ENCODE measurements around the gene LRCH4. TPM values are rescaled to one million over a fixed set of nuclear protein-coding genes. Genes with fewer than 3 reads are reported as not detected.

The LRCH4 gene
- total and polyA plus RNA-seq, 2 of the 13 experiments (the other 11 are each of a cell fraction or from before 2014, with no cell fraction given): 7.0 to 9.3 TPM

- TF ChIP-seq ZNF691 (CRISPR knock-in tag; IDR thresholded peaks at IDR 0.05; ENCODE audit: borderline replicate concordance, low read depth) (no peak), ZNF850 (CRISPR knock-in tag; conservative IDR thresholded peaks at IDR 0.05) (no peak), SALL1 (CRISPR knock-in tag; IDR thresholded peaks at IDR 0.05) (no peak; the same call in 1 of the 2 replicates), ZNF614 (CRISPR knock-in tag; IDR thresholded peaks at IDR 0.05; ENCODE audit: borderline replicate concordance) (peak; percentile 49; the same call in 1 of the 2 replicates), SKIL (CRISPR knock-in tag; IDR thresholded peaks at IDR 0.05; ENCODE audit: borderline replicate concordance) (peak; percentile 86), DZIP1 (CRISPR knock-in tag; IDR thresholded peaks at IDR 0.05) (no peak), SMARCC2 (IDR thresholded peaks at IDR 0.05) (no peak), MNT (IDR thresholded peaks at IDR 0.05) (0 out of 2 replicates have a peak, but pooled peaks have one; percentile 10), GLI4 (CRISPR knock-in tag; IDR thresholded peaks at IDR 0.05; ENCODE audit: borderline replicate concordance) (no peak), MLXIP (CRISPR knock-in tag; IDR thresholded peaks at IDR 0.05; ENCODE audit: borderline replicate concordance) (no peak), ZNF891 (CRISPR knock-in tag; IDR thresholded peaks at IDR 0.05) (no peak), KLF6 (CRISPR knock-in tag; IDR thresholded peaks at IDR 0.05) (no peak; the same call in 1 of the 2 replicates), AGO1 (IDR thresholded peaks at IDR 0.05; ENCODE audit: low read depth, low read length, poor library complexity, severe bottlenecking) (no peak), SMAD3 (CRISPR knock-in tag; IDR thresholded peaks at IDR 0.05) (peak; percentile 23; the same call in 1 of the 2 replicates), ZNF75D (CRISPR knock-in tag; IDR thresholded peaks at IDR 0.05; ENCODE audit: borderline replicate concordance) (no peak), ZNF501 (CRISPR knock-in tag; IDR thresholded peaks at IDR 0.05) (no peak), RNF2 (conservative IDR thresholded peaks at IDR 0.05; ENCODE audit: low read depth) (no peak), SPEN (CRISPR knock-in tag; IDR thresholded peaks at IDR 0.05; ENCODE audit: low read depth) (no peak; the same call in 1 of the 2 replicates)
Measured at GRCh38 chr7:100546129-100546925, 39.6 kb downstream of the LRCH4 start (continued).

Data from HepG2 (cell line).